Activated CD4-positive, alpha-beta memory T cell treated with anti-CD3 and anti-CD28 coated beads, Interleukin-2, amount 10 ng/mL, durations not matched to agents 7 days and 5 days (primary cell): ENCODE data around the gene HIBCH. TPM values are rescaled to one million over a fixed set of nuclear protein-coding genes. Genes with fewer than 3 reads are reported as not detected.

Experiments used
- CTCF ChIA-PET: fragments of 350-600 bp; sonication (Branson Sonifier 250); formaldehyde crosslinking; loops from one replicate; lab custom pipeline; 2021; ENCODE audit warnings: antibody characterized with exemption, inconsistent platforms; lab: Charles Lee
- POLR2A ChIA-PET: fragments of 350-600 bp; sonication (Branson Sonifier 250); formaldehyde crosslinking; loops from one replicate; lab custom pipeline; 2021; ENCODE audit warnings: antibody characterized with exemption; lab: Charles Lee
- DNase-seq: peaks from one replicate; pipeline ENCODE4 v3.0.0-alpha.2; 2020
- H3K27ac Mint-ChIP-seq: one replicate; pipeline ENCODE4 v1.8.0; 2021; ENCODE audit warnings: mild to moderate bottlenecking, mixed read lengths
- H3K27me3 Mint-ChIP-seq: one replicate; pipeline ENCODE4 v1.8.0; 2021; ENCODE audit warnings: mixed read lengths
- H3K36me3 Mint-ChIP-seq: one replicate; pipeline ENCODE4 v1.8.0; 2021; ENCODE audit warnings: low read depth, mixed read lengths
- H3K4me1 Mint-ChIP-seq: one replicate; pipeline ENCODE4 v1.8.0; 2021; ENCODE audit warnings: mixed read lengths
- H3K4me3 Mint-ChIP-seq: one replicate; pipeline ENCODE4 v1.8.0; 2021; ENCODE audit warnings: mild to moderate bottlenecking, mixed read lengths
- H3K9me3 Mint-ChIP-seq: one replicate; pipeline ENCODE4 v1.8.0; 2021; ENCODE audit warnings: mixed read lengths
- total RNA-seq, 2 experiments: library from RNA; stranded (reverse); gene quantifications; one replicate each; pipeline ENCODE4 v1.2.3, GENCODE V29; 2021

HIBCH gene
- total RNA-seq, 2 experiments from 2014 or later = 16.2 to 17.3 TPM

- Mint-ChIP-seq H3K36me3 (no peaks in the 10 kb centered on the region), H3K4me1 (peaks cover 3% of the 10 kb centered on the region), H3K27ac (no peak overlapping the region), H3K27me3 (no peaks in the 10 kb centered on the region), H3K4me3 (no peak overlapping the region), H3K9me3 (no peaks in the 10 kb centered on the region)
- CTCF ChIA-PET = no interaction called here
- POLR2A ChIA-PET = no interaction called here
- no peak for DNase-seq
Measured at GRCh38 chr2:190213441-190214335, 105.9 kb downstream of the HIBCH start.

DNA sequence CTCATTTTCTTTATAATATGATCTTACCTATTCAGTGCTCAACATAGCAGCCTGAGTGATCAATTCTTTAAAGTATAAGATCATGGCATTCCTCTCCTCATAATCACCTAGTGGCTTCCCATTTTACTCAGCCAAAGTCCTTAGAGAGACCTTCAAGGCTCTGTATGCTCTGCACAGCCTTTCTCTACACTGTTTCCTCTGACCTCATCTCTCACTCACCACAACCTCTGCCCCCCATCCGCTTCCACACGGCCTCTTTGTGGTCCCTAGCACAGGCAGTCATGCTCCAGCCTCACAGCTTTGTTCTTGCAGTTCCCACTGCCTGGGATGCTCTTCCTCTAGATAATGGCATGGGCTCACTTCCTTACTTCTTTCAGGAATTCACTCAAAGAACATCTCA lies 109.2 kb downstream of the HIBCH start:
- Mint-ChIP-seq H3K4me1 (no peaks in the 10 kb centered on the region), H3K9me3 (no peaks in the 10 kb centered on the region), H3K4me3 (no peak overlapping the region), H3K27ac (no peak overlapping the region), H3K27me3 (no peaks in the 10 kb centered on the region), H3K36me3 (no peaks in the 10 kb centered on the region)
- CTCF ChIA-PET = no interaction called here
- DNase-seq = no peak
- POLR2A ChIA-PET = no interaction called here

DNA sequence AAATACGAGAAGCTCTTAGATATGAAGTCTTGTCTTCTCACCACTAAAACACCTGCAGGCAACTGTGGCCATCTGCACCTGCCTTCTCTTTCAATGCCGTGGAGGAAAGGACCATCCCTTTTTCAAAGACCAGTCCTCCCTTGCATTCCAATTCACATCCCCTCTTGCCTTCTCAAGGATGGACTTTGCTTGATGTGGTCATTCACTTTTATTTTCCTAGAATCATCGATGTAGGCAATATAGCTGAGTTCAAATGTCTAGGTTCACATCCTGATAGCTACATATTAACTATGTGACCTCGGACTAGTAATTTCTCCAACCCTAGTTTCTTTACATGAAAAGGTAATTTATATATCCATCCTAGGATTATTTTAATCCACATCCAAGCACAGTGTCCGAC lies 110.1 kb downstream of the HIBCH start:
- ChIA-PET POLR2A (no interaction called here), CTCF (no interaction called here)
- no peak for DNase-seq
- Mint-ChIP-seq H3K27ac (no peak overlapping the region), H3K4me3 (no peak overlapping the region), H3K4me1 (no peaks in the 10 kb centered on the region), H3K27me3 (no peaks in the 10 kb centered on the region), H3K36me3 (peaks cover 2% of the 10 kb centered on the region), H3K9me3 (no peaks in the 10 kb centered on the region)

DNA sequence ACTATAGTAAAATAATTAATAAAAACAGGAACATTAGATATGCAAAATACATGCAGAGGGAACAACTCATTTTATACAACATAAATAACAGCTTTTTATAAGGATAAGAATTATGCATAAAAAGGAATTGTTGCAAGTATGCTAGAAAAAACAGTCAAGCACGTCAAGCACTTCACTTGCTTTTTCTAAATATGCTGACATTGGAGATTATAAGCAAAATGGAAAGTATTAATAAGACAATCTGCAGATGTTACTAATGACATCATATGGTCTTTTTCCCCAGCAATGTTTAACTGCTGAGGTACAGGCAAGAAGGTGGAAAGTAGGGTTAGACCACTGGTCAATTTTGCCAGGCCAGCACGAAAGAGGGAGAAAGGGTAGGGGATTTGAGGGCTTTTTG lies 111.7 kb downstream of the HIBCH start:
- DNase-seq = no peak
- Mint-ChIP-seq H3K36me3 (peaks cover 7% of the 10 kb centered on the region), H3K27me3 (no peaks in the 10 kb centered on the region), H3K27ac (no peak overlapping the region), H3K4me1 (no peaks in the 10 kb centered on the region), H3K9me3 (no peaks in the 10 kb centered on the region), H3K4me3 (no peak overlapping the region)
- ChIA-PET POLR2A (no interaction called here), CTCF (no interaction called here)

DNA sequence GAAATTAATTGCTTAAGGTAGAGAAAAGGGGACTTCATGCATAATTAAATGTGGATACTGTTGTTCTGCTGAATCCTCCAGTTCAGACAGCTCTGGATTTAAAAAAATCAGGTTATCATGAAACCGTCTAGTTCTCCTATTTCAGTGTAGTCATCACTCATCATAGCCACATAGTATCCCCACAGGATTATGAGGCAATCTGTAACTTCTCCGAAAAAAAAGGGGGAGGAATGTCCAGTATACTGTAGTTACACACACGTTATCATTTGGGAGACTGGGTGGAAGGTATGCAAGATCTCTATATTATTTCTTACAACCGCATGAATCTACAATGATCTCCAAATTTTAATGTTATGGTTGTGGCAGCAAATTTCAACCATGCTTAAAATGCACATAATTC lies 114.0 kb downstream of the HIBCH start:
- Mint-ChIP-seq H3K4me3 (no peak overlapping the region), H3K27me3 (no peaks in the 10 kb centered on the region), H3K36me3 (peaks cover 10% of the 10 kb centered on the region), H3K9me3 (no peaks in the 10 kb centered on the region), H3K4me1 (no peaks in the 10 kb centered on the region), H3K27ac (no peak overlapping the region)
- ChIA-PET POLR2A (no interaction called here), CTCF (no interaction called here)
- DNase-seq = no peak

DNA sequence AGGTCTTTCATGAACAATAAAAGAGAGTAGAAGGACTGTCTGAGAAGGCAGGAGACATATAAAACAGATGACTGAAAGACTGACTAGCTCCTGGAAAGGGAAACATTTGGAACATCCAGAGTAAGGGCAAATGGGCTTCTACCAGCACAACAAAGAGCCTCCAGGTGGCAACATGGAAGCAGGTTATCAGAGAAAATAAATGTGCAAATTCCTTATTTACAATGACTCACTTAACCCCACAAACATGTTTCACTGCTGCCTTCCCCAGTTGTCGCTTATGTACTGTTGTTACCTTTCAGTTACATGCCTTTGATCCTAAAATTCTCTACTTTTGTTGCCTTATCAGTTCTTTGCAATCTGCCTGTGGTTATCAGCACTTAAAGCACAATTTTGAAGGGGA lies 117.0 kb downstream of the HIBCH start:
- ChIA-PET CTCF (no interaction called here), POLR2A (no interaction called here)
- Mint-ChIP-seq H3K4me1 (no peaks in the 10 kb centered on the region), H3K27me3 (no peaks in the 10 kb centered on the region), H3K4me3 (no peak overlapping the region), H3K27ac (no peak overlapping the region), H3K36me3 (peaks cover 16% of the 10 kb centered on the region), H3K9me3 (no peaks in the 10 kb centered on the region)
- DNase-seq = no peak

- H3K9me3 Mint-ChIP-seq = no peaks in the 10 kb centered on the region
- ChIA-PET CTCF (no interaction called here), POLR2A (no interaction called here)
- H3K27me3 Mint-ChIP-seq = no peaks in the 10 kb centered on the region
- DNase-seq = no peak
- H3K4me3 Mint-ChIP-seq = no peak overlapping the region
- no peaks in the 10 kb centered on the region for H3K4me1 Mint-ChIP-seq
- H3K36me3 Mint-ChIP-seq = peaks cover 16% of the 10 kb centered on the region
- H3K27ac Mint-ChIP-seq = no peak overlapping the region
Measured at GRCh38 chr2:190202018-190202417, 117.6 kb downstream of the HIBCH start.

DNA sequence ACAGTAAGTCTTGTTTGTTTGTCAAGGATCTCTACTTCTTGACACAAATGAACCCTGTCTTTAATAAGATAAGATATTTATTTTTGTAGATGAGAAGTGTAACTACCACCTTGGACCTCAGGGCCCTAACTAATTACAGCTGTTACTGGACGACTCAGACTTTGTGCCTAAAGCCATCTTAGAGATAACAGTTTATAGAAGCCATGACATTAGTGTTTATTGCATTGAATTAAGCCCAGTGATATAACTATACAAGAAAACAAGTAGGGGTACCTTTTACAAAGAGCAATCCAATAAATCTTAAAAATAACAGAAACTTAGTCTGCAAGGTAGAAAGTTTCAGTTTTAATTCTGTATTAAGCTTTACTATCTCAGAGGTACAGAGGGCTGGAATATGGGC lies 119.0 kb downstream of the HIBCH start:
- Mint-ChIP-seq H3K4me3 (no peak overlapping the region), H3K4me1 (no peaks in the 10 kb centered on the region), H3K27me3 (no peaks in the 10 kb centered on the region), H3K36me3 (peaks cover 16% of the 10 kb centered on the region), H3K9me3 (no peaks in the 10 kb centered on the region), H3K27ac (no peak overlapping the region)
- CTCF ChIA-PET = no interaction called here
- POLR2A ChIA-PET = no interaction called here
- DNase-seq = no peak

- H3K27ac Mint-ChIP-seq = no peak overlapping the region
- no peaks in the 10 kb centered on the region for H3K27me3 Mint-ChIP-seq
- ChIA-PET POLR2A (no interaction called here), CTCF (no interaction called here)
- H3K36me3 Mint-ChIP-seq = peaks cover 17% of the 10 kb centered on the region
- no peaks in the 10 kb centered on the region for H3K9me3 Mint-ChIP-seq
- no peak for DNase-seq
- H3K4me1 Mint-ChIP-seq = no peaks in the 10 kb centered on the region
- H3K4me3 Mint-ChIP-seq = no peak overlapping the region
Measured at GRCh38 chr2:190199530-190199929, 120.1 kb downstream of the HIBCH start.

- Mint-ChIP-seq H3K9me3 (no peaks in the 10 kb centered on the region), H3K4me1 (no peaks in the 10 kb centered on the region), H3K27me3 (no peaks in the 10 kb centered on the region), H3K27ac (no peak overlapping the region), H3K36me3 (peaks cover 12% of the 10 kb centered on the region), H3K4me3 (no peak overlapping the region)
- ChIA-PET CTCF (interaction anchor here (0.6 to 0.7 kb wide), 2 partner anchors 89 to 185 kb away, joined by 4 to 10 read pairs; no protein-coding TSS in a partner anchor), POLR2A (no interaction called here)
- DNase-seq = no peak
Measured at GRCh38 chr2:190199109-190199508, 120.5 kb downstream of the HIBCH start.

- Mint-ChIP-seq H3K9me3 (no peaks in the 10 kb centered on the region), H3K27ac (no peak overlapping the region), H3K4me3 (no peak overlapping the region), H3K4me1 (no peaks in the 10 kb centered on the region), H3K27me3 (no peaks in the 10 kb centered on the region), H3K36me3 (peaks cover 11% of the 10 kb centered on the region)
- DNase-seq = no peak
- ChIA-PET CTCF (no interaction called here), POLR2A (no interaction called here)
Measured at GRCh38 chr2:190197143-190197720, 122.4 kb downstream of the HIBCH start.

GRCh38 chr2:190190507-190191162 lies 129.0 kb downstream of the HIBCH start:
- no peak for DNase-seq
- H3K27ac Mint-ChIP-seq = no peak overlapping the region
- no peaks in the 10 kb centered on the region for H3K4me1 Mint-ChIP-seq
- peaks cover 3% of the 10 kb centered on the region for H3K36me3 Mint-ChIP-seq
- ChIA-PET POLR2A (no interaction called here), CTCF (no interaction called here)
- no peak overlapping the region for H3K4me3 Mint-ChIP-seq
- no peaks in the 10 kb centered on the region for H3K27me3 Mint-ChIP-seq
- no peaks in the 10 kb centered on the region for H3K9me3 Mint-ChIP-seq

DNA sequence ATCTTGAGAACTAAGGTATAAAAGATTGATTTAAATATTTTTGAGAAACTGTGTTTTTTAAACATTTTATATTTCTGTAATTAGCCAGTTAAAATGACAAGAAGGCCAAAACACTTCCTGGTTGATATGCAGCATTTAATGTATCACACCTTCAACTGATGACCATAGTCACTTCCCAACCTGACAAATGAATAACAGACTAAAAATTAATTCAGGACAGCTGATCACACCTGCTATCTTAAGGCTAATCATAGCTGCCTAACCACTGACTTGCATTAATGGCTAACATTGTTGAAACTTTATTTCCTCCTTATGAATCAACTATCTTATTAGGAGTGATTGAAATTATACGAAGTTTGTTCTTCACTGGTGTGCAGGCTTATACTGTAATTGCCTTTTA lies 131.3 kb downstream of the HIBCH start:
- POLR2A ChIA-PET = no interaction called here
- no peak overlapping the region for H3K4me3 Mint-ChIP-seq

More for the DNA sequence above, 131.3 kb downstream of the HIBCH start:
- Mint-ChIP-seq H3K27ac (no peak overlapping the region), H3K27me3 (peaks cover 5% of the 10 kb centered on the region), H3K4me1 (no peaks in the 10 kb centered on the region), H3K36me3 (no peaks in the 10 kb centered on the region), H3K9me3 (no peaks in the 10 kb centered on the region)
- CTCF ChIA-PET = no interaction called here
- DNase-seq = no peak
